Erythroblast (primary cell): ENCODE results near the gene TMPRSS5.

ENCODE experiments used
- GATA1 ChIP-seq: IDR thresholded peaks from 2 replicates; pipeline ENCODE4 v1.6.1; 2011; ENCODE audit warnings: low read depth, mild to moderate bottlenecking, control low read depth, low read length, moderate library complexity
- POLR2A ChIP-seq: IDR thresholded peaks from 2 replicates; pipeline ENCODE4 v1.6.1; 2011; ENCODE audit warnings: mild to moderate bottlenecking, low read length

GRCh38 chr11:113715882-113716625, 9.9 kb upstream of the TMPRSS5 start:
- TF ChIP-seq POLR2A: no peak
- no peak for TF ChIP-seq GATA1
